ENCODE results near the gene OTULIN.

DNA sequence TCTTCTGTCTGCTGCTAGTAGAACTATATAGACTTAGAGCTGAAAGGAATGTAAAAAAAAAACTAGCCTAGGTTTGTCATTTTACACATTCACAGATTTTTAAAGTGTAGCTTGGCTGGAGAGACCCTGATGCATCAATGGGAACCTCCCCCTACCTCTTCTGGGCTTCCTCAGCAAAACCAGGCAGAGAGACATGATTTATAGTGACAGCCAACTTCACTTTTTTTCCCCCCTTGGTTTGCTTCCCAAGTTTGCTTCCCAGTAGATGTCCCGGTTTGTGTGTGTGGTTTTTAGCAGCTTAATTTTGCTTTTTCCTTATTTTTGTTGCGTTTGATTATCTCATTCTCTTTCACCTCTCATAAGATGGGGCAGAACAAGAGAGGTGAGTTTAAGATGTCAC lies 1.8 kb downstream of the OTULIN start:
- TF ChIP-seq, protein P1, sequence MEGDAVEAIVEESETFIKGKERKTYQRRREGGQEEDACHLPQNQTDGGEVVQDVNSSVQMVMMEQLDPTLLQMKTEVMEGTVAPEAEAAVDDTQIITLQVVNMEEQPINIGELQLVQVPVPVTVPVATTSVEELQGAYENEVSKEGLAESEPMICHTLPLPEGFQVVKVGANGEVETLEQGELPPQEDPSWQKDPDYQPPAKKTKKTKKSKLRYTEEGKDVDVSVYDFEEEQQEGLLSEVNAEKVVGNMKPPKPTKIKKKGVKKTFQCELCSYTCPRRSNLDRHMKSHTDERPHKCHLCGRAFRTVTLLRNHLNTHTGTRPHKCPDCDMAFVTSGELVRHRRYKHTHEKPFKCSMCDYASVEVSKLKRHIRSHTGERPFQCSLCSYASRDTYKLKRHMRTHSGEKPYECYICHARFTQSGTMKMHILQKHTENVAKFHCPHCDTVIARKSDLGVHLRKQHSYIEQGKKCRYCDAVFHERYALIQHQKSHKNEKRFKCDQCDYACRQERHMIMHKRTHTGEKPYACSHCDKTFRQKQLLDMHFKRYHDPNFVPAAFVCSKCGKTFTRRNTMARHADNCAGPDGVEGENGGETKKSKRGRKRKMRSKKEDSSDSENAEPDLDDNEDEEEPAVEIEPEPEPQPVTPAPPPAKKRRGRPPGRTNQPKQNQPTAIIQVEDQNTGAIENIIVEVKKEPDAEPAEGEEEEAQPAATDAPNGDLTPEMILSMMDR (IDR thresholded peaks at IDR 0.05): no peak
- TF ChIP-seq POLR2A (IDR thresholded peaks at IDR 0.05): no peak

Measured in right lobe of liver (tissue), 4 donors.